ENCODE measurements around the gene ADGRF3.

DNA sequence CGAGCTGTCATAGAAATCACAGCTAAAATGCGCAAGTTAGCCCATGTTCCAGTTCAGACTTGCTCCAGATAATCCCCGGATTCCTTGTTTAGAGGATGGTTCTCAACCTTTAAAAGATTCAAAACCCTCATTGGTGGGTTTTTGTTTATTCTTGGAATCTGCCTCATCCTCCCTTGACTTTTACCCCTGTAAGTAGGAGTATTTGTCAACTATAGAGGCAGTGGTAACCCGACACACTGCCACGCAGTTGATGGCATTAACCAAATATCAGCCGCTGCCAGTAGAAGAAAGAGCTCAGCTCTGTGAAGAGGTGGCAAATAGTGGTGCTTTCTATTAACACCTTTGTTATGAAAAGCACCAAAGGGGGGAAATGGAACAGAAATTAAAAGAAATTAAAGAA is 41.0 kb downstream of the ADGRF3 start:
- TF ChIP-seq POLR2A (IDR thresholded peaks at IDR 0.05) = no peak
- TF ChIP-seq, protein P1, sequence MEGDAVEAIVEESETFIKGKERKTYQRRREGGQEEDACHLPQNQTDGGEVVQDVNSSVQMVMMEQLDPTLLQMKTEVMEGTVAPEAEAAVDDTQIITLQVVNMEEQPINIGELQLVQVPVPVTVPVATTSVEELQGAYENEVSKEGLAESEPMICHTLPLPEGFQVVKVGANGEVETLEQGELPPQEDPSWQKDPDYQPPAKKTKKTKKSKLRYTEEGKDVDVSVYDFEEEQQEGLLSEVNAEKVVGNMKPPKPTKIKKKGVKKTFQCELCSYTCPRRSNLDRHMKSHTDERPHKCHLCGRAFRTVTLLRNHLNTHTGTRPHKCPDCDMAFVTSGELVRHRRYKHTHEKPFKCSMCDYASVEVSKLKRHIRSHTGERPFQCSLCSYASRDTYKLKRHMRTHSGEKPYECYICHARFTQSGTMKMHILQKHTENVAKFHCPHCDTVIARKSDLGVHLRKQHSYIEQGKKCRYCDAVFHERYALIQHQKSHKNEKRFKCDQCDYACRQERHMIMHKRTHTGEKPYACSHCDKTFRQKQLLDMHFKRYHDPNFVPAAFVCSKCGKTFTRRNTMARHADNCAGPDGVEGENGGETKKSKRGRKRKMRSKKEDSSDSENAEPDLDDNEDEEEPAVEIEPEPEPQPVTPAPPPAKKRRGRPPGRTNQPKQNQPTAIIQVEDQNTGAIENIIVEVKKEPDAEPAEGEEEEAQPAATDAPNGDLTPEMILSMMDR (IDR thresholded peaks at IDR 0.05) = no peak
